AG20443 (cell line): ENCODE measurements around the gene WDPCP.
"Not testable (repeated sequence)": the region's sequence is repeated elsewhere in the genome, so short reads cannot be mapped to it uniquely, and the experiment has no call there.

Experiments used
- DNase-seq: peaks from one replicate; pipeline ENCODE4 v3.0.0; 2012; ENCODE audit warnings: low spot score, mixed read lengths

Gene WDPCP

DNA sequence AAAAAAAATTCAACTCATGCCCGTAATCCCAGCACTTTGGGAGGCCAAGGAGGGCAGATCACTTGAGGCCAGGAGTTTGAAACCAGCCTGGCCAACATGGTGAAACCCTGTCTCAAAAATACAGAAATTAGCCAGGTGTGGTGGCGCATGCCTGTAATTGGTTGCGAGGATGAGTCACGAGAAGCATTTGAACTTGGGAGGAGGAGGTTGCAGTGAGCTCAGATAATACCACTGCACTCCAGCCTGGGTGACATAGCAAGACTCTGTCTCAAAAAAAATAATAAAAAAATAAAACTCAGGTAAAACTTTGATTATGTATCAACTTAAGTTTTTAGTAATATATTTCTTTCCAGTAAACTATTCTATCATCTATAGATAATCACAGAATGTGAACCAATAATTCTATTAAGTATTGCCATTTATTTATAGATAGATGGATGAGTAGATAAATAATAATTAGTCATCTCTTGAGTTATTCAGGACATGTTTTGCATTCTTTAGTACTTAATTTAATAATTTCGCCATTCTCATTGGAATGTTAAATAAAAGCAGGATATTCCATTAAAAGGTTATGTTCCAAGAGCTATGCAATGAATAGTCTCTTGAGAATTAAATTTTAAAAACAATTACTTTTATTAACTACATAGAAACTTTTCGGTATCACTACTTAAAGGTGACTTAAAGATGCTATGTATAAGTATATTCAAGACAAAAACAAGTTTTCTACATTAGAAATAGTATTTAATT lies 48.7 kb downstream of the WDPCP start:
- no peak for DNase-seq

DNA sequence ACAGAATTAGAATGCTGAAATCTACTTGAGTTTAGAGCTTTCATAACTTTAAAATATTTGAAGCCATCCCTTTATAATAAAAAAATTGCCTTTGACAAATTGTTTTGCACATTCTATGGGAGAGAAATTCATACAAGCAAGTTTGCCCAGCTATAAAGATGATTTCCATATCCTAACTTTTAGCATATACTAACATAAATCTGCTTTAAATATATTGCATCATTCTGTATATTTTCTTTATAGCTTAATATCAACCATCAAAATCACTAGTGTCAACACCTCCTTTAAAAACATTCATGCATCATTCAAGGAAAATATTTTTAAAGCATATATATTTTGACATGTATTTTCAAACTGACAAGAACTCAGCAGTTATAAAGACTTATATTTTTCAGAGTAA lies 49.9 kb downstream of the WDPCP start:
- no peak for DNase-seq

- DNase-seq: no peak
These were observed 51.0 kb downstream of the WDPCP start for GRCh38 chr2:63537306-63537705.

- no peak for DNase-seq
These were observed 57.5 kb downstream of the WDPCP start for GRCh38 chr2:63530704-63531279.

DNA sequence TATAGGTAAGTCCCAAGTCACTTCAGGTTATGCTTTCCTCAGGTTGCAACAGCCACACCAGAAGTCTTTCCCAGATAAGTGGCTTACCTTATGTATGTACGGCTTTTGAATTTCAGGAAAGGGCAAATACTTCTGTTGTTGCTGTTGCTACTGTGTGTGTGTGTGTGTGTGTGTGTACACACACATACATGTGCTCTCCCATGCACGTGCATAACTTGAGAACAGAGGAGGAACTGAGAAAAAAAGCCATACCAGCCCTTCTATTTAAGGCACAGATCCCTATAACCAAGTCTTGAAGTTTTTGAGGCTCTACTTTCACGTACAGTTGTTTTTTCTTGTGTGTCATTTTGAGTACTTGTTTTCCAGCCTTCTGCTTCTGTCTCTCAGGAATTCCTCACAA lies 62.4 kb downstream of the WDPCP start:
- no peak for DNase-seq

- no peak for DNase-seq
These were observed 65.3 kb downstream of the WDPCP start for GRCh38 chr2:63522950-63523349.

GRCh38 chr2:63520793-63521192 lies 67.5 kb downstream of the WDPCP start:
- no peak for DNase-seq

DNA sequence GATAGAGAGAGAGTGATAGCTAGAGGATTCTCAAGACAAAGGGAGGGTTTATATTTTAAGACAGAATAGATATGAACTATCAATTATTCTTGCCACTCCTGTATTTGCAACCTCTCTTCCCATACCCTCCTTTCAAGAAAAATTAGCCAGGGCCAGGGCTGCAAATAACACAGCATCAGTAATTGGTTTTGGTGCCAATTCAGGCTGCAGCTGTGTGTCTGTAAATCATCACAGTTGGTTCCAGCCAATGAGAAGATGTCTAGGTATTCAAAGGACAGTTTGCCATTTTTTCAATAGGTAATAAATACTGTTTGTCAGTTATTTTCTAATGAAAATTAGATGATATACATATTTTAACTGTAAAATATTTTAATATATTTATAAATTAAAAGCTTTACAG lies 73.5 kb downstream of the WDPCP start:
- DNase-seq: no peak

DNA sequence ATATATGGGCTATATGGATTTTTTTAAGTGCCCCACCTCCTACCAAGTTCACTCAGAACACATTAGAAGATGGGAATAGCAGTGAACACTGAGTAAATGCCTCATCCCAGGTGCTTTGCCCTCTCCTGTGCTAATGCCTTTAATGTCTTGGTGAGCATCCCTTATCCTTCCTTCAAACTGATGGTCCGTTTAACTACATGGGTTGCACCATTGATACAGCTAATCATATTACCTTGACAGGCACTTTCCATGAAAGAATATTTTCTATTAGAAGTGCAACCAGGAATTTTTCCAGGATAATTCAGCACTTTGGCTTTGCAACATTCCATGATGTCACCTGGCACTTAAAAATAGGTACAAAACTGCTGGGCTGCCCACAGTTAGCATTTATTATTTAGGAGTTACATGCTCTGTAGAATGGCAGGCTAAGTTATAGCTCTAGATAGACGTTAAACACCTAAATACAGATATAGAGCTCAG lies 74.0 kb downstream of the WDPCP start:
- no peak for DNase-seq

DNA sequence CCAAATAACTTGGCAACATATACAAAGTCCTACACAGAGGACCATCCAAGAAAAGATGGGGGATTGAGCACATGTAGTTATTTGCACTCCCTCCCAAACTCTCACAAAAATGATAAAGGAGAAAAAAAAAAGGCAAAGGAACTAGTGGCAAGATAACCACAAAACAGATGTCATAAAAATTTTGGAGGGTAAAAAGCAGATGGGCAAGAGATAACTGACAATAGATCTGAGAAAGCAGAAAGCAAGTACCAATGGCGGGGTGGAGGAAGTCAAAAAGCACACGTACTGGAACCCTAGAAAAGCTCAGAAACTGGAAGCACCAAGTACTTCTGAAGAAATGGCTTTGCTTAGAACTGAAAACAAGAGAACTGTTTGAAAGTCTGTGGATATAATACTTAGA lies 82.0 kb downstream of the WDPCP start:
- DNase-seq: no peak

DNA sequence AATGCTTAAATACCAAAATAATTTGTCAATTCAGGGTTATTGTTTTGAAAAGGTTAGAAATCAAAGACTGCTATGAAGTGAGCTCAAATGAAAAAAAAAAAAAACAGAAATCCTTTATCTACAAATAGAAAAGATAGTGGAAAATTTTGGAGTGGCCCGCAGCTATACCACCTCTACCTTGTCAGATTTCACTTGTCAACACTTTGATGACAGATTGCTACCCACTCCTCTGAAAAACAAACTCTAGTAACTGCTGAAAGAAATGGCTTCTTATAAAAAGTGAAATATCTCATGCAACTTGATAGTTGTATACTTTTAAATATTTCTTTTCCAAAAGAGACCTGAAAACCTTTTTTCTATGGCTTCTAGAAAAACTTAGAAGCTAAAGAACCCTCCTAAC lies 84.5 kb downstream of the WDPCP start:
- no peak for DNase-seq

GRCh38 chr2:63500398-63500797 lies 87.9 kb downstream of the WDPCP start:
- no peak for DNase-seq

GRCh38 chr2:63497576-63497975 lies 90.7 kb downstream of the WDPCP start:
- no peak for DNase-seq

DNA sequence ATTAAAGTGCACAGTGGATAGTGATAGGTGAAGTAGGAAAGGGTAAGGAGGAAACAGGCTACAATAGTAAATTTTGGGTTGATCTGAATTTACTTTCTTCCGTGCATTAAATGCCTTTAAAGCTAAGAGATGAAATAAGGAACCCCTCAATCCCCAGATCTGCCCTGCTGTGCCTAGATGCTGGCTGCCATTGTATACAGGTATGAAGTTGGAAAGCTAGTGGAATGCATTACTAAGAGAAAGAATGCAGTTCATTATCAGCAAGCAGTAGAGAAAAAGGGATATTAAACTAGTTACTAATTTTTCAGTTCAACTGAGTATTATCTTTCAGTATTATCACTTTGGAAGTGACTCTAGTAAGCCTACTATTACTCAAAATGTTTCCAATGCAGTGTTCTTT lies 93.3 kb downstream of the WDPCP start:
- no peak for DNase-seq

GRCh38 chr2:63494100-63494499 lies 94.2 kb downstream of the WDPCP start:
- no peak for DNase-seq

- peak; percentile 52 for DNase-seq
These were observed 100.1 kb downstream of the WDPCP start for GRCh38 chr2:63488118-63488713.

DNA sequence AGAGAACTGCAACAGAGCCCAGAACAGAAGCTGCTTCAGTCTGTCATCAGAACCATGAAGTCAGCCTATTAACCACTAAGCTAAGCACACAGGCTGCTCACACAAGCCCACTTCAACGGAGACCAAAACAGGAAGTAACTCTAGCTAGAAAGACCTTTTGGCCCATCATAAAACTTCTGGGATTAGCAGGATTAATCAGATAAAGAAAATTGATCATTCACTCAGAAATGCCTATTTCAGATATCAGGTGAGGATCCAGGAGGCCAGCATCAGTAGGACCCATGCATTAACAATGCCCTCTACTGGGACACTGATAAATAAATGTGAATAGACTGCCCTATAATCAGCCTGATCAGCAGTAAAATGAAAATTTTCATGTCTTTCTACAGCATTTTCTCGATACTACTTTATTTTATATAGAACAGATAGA lies 101.4 kb downstream of the WDPCP start:
- no peak for DNase-seq

GRCh38 chr2:63484901-63485300 lies 103.4 kb downstream of the WDPCP start:
- no peak for DNase-seq

GRCh38 chr2:63484481-63484880 lies 103.8 kb downstream of the WDPCP start:
- no peak for DNase-seq

GRCh38 chr2:63477686-63478085 lies 110.6 kb downstream of the WDPCP start:
- no peak for DNase-seq

GRCh38 chr2:63469313-63469712 lies 119.0 kb downstream of the WDPCP start:
- DNase-seq: not testable (repeated sequence)

DNA sequence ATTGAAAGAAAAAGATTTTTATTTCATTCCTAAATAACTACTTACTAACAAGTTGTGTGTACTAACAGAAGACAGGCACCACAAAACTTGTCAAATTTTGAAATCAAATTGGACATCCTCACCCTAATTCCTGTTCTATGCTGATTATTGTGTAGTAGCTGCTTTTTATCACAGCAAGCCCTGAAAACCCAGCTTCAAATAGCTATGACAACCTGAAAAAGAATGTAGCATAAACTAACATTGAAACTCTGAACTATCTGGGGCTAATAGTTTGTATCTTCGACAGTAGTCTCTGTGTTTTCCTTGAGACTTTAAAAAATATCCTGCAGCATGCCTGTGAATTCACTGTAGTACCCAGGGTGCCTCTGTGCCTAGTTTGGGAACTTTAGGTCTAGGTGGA lies 122.6 kb downstream of the WDPCP start:
- peak; percentile 20 for DNase-seq

- DNase-seq: no peak
These were observed 125.1 kb downstream of the WDPCP start for GRCh38 chr2:63463142-63463541.
